Measurements from ENCODE around the gene ARID1A.

The ARID1A gene

GRCh38 chr1:26701266-26701994 lies 5.6 kb downstream of the ARID1A start:
- Histone ChIP-seq H3K9ac (ENCODE audit: low read depth, low read length, poor library complexity) (no peak overlapping the region), H2BK12ac (ENCODE audit: low read length) (no peak overlapping the region), H3K23ac (ENCODE audit: low read depth, low read length, poor library complexity) (no peak overlapping the region), H3K4ac (ENCODE audit: low read length) (no peak overlapping the region), H2AFZ (ENCODE audit: low read length) (no peak overlapping the region), H3K4me2 (ENCODE audit: insufficient read depth, low read length, poor library complexity, severe bottlenecking) (no peak overlapping the region), H4K8ac (ENCODE audit: low read depth, low read length) (no peak overlapping the region), H4K91ac (ENCODE audit: low read depth, low read length, poor library complexity) (no peak overlapping the region), H3K36me3 (replicated peaks in 1 of 2; ENCODE audit: control insufficient read depth in 2 of 2, insufficient read depth in 2 of 2, low read length in 2 of 2) (peaks cover 2 to 68% of the 10 kb centered on the region in 2 donors), H3K27ac (replicated peaks; ENCODE audit: low read length) (no peak overlapping the region), H2BK120ac (ENCODE audit: low read depth, low read length) (no peak overlapping the region), H3K4me1 (ENCODE audit: control insufficient read depth in 2 of 2, insufficient read depth in 1 of 2, low read depth in 1 of 2, low read length in 2 of 2) (peaks cover 19 to 33% of the 10 kb centered on the region in 2 donors), H2AK5ac (ENCODE audit: low read depth, low read length) (no peak overlapping the region), H3K4me3 (ENCODE audit: low read length in 2 of 2) (no peak overlapping the region), H3K9me3 (replicated peaks in 1 of 2; ENCODE audit: control insufficient read depth in 2 of 2, insufficient read depth in 1 of 2, low read depth in 1 of 2, low read length in 2 of 2) (no peaks in the 10 kb centered on the region), H2BK15ac (ENCODE audit: low read length) (no peak overlapping the region), H2BK5ac (ENCODE audit: low read length) (no peak overlapping the region), H3K27me3 (ENCODE audit: control insufficient read depth in 3 of 3, insufficient read depth in 3 of 3, low read depth in 1 of 3, low read length in 3 of 3) (no peaks in the 10 kb centered on the region), H3K14ac (ENCODE audit: low read length) (no peak overlapping the region), H3K18ac (ENCODE audit: low read length) (no peak overlapping the region), H3K79me1 (ENCODE audit: low read depth, low read length) (no peaks in the 10 kb centered on the region)
- no CpG with 5 or more reads among the region's 5 CpGs for WGBS, 2 donors (ENCODE audit: extremely low coverage in 2 of 2, insufficient read length in 2 of 2, insufficient replicate concordance in 1 of 2)
- DNase-seq (ENCODE audit: low spot score) = no peak

- no peak overlapping the region for H3K18ac ChIP-seq (ENCODE audit: low read length)
- peaks cover 19 to 33% of the 10 kb centered on the region in 2 donors for H3K4me1 ChIP-seq (ENCODE audit: control insufficient read depth in 2 of 2, insufficient read depth in 1 of 2, low read depth in 1 of 2, low read length in 2 of 2)
- no peak overlapping the region for H3K4me3 ChIP-seq (ENCODE audit: low read length in 2 of 2)
- DNase-seq (ENCODE audit: low spot score) = no peak
- no peak overlapping the region for H2BK15ac ChIP-seq (ENCODE audit: low read length)
- H3K4me2 ChIP-seq (ENCODE audit: insufficient read depth, low read length, poor library complexity, severe bottlenecking) = no peak overlapping the region
- H3K36me3 ChIP-seq (replicated peaks in 1 of 2; ENCODE audit: control insufficient read depth in 2 of 2, insufficient read depth in 2 of 2, low read length in 2 of 2) = peaks cover 2 to 73% of the 10 kb centered on the region in 2 donors
- no peak overlapping the region for H4K91ac ChIP-seq (ENCODE audit: low read depth, low read length, poor library complexity)
- no peak overlapping the region for H2AK5ac ChIP-seq (ENCODE audit: low read depth, low read length)
- H3K9ac ChIP-seq (ENCODE audit: low read depth, low read length, poor library complexity) = no peak overlapping the region
- H3K27me3 ChIP-seq (ENCODE audit: control insufficient read depth in 3 of 3, insufficient read depth in 3 of 3, low read depth in 1 of 3, low read length in 3 of 3) = no peaks in the 10 kb centered on the region
- H2BK120ac ChIP-seq (ENCODE audit: low read depth, low read length) = no peak overlapping the region
- H3K79me1 ChIP-seq (ENCODE audit: low read depth, low read length) = no peaks in the 10 kb centered on the region
- WGBS, 2 donors (ENCODE audit: extremely low coverage in 2 of 2, insufficient read length in 2 of 2, insufficient replicate concordance in 1 of 2) = no CpG with 5 or more reads among the region's 4 CpGs
- H2BK12ac ChIP-seq (ENCODE audit: low read length) = no peak overlapping the region
- no peak overlapping the region for H3K4ac ChIP-seq (ENCODE audit: low read length)
- no peak overlapping the region for H2AFZ ChIP-seq (ENCODE audit: low read length)
- H4K8ac ChIP-seq (ENCODE audit: low read depth, low read length) = no peak overlapping the region
- no peak overlapping the region for H2BK5ac ChIP-seq (ENCODE audit: low read length)
- no peak overlapping the region for H3K14ac ChIP-seq (ENCODE audit: low read length)
- H3K23ac ChIP-seq (ENCODE audit: low read depth, low read length, poor library complexity) = no peak overlapping the region
- no peak overlapping the region for H3K27ac ChIP-seq (replicated peaks; ENCODE audit: low read length)
- H3K9me3 ChIP-seq (replicated peaks in 1 of 2; ENCODE audit: control insufficient read depth in 2 of 2, insufficient read depth in 1 of 2, low read depth in 1 of 2, low read length in 2 of 2) = no peaks in the 10 kb centered on the region
These were observed 6.3 kb downstream of the ARID1A start for GRCh38 chr1:26701995-26702679.

GRCh38 chr1:26702680-26703038 lies 6.8 kb downstream of the ARID1A start:
- Histone ChIP-seq H4K8ac (ENCODE audit: low read depth, low read length) (no peak overlapping the region), H2AFZ (ENCODE audit: low read length) (no peak overlapping the region), H3K9me3 (replicated peaks in 1 of 2; ENCODE audit: control insufficient read depth in 2 of 2, insufficient read depth in 1 of 2, low read depth in 1 of 2, low read length in 2 of 2) (no peaks in the 10 kb centered on the region), H2BK15ac (ENCODE audit: low read length) (no peak overlapping the region), H2BK5ac (ENCODE audit: low read length) (no peak overlapping the region), H3K36me3 (replicated peaks in 1 of 2; ENCODE audit: control insufficient read depth in 2 of 2, insufficient read depth in 2 of 2, low read length in 2 of 2) (peaks cover 2 to 78% of the 10 kb centered on the region in 2 donors), H2BK12ac (ENCODE audit: low read length) (no peak overlapping the region), H2BK120ac (ENCODE audit: low read depth, low read length) (no peak overlapping the region), H3K79me1 (ENCODE audit: low read depth, low read length) (no peaks in the 10 kb centered on the region), H4K91ac (ENCODE audit: low read depth, low read length, poor library complexity) (no peak overlapping the region), H3K9ac (ENCODE audit: low read depth, low read length, poor library complexity) (no peak overlapping the region), H3K4me2 (ENCODE audit: insufficient read depth, low read length, poor library complexity, severe bottlenecking) (no peak overlapping the region), H3K4me3 (ENCODE audit: low read length in 2 of 2) (no peak overlapping the region), H3K23ac (ENCODE audit: low read depth, low read length, poor library complexity) (no peak overlapping the region), H3K27me3 (ENCODE audit: control insufficient read depth in 3 of 3, insufficient read depth in 3 of 3, low read depth in 1 of 3, low read length in 3 of 3) (no peaks in the 10 kb centered on the region), H2AK5ac (ENCODE audit: low read depth, low read length) (no peak overlapping the region), H3K18ac (ENCODE audit: low read length) (no peak overlapping the region), H3K4ac (ENCODE audit: low read length) (no peak overlapping the region), H3K14ac (ENCODE audit: low read length) (no peak overlapping the region), H3K27ac (replicated peaks; ENCODE audit: low read length) (no peak overlapping the region), H3K4me1 (ENCODE audit: control insufficient read depth in 2 of 2, insufficient read depth in 1 of 2, low read depth in 1 of 2, low read length in 2 of 2) (peaks cover 19 to 33% of the 10 kb centered on the region in 2 donors)
- WGBS, 2 donors (ENCODE audit: extremely low coverage in 2 of 2, insufficient read length in 2 of 2, insufficient replicate concordance in 1 of 2) = no CpG with 5 or more reads among the region's 1 CpG
- DNase-seq (ENCODE audit: low spot score) = no peak

- Histone ChIP-seq H3K4me3 (ENCODE audit: low read length in 2 of 2) (no peak overlapping the region), H3K4me2 (ENCODE audit: insufficient read depth, low read length, poor library complexity, severe bottlenecking) (no peak overlapping the region), H3K79me1 (ENCODE audit: low read depth, low read length) (no peaks in the 10 kb centered on the region), H3K9me3 (replicated peaks in 1 of 2; ENCODE audit: control insufficient read depth in 2 of 2, insufficient read depth in 1 of 2, low read depth in 1 of 2, low read length in 2 of 2) (no peaks in the 10 kb centered on the region), H4K91ac (ENCODE audit: low read depth, low read length, poor library complexity) (no peak overlapping the region), H2BK15ac (ENCODE audit: low read length) (no peak overlapping the region), H3K14ac (ENCODE audit: low read length) (no peak overlapping the region), H3K9ac (ENCODE audit: low read depth, low read length, poor library complexity) (no peak overlapping the region), H3K27ac (replicated peaks; ENCODE audit: low read length) (no peak overlapping the region), H3K4ac (ENCODE audit: low read length) (no peak overlapping the region), H3K4me1 (ENCODE audit: control insufficient read depth in 2 of 2, insufficient read depth in 1 of 2, low read depth in 1 of 2, low read length in 2 of 2) (peaks cover 19 to 33% of the 10 kb centered on the region in 2 donors), H2BK120ac (ENCODE audit: low read depth, low read length) (no peak overlapping the region), H3K18ac (ENCODE audit: low read length) (no peak overlapping the region), H2AFZ (ENCODE audit: low read length) (no peak overlapping the region), H3K36me3 (replicated peaks in 1 of 2; ENCODE audit: control insufficient read depth in 2 of 2, insufficient read depth in 2 of 2, low read length in 2 of 2) (peaks cover 5 to 79% of the 10 kb centered on the region in 2 donors), H3K27me3 (ENCODE audit: control insufficient read depth in 3 of 3, insufficient read depth in 3 of 3, low read depth in 1 of 3, low read length in 3 of 3) (no peaks in the 10 kb centered on the region), H2AK5ac (ENCODE audit: low read depth, low read length) (no peak overlapping the region), H3K23ac (ENCODE audit: low read depth, low read length, poor library complexity) (no peak overlapping the region), H4K8ac (ENCODE audit: low read depth, low read length) (no peak overlapping the region), H2BK12ac (ENCODE audit: low read length) (no peak overlapping the region), H2BK5ac (ENCODE audit: low read length) (no peak overlapping the region)
- no peak for DNase-seq (ENCODE audit: low spot score)
These were observed 7.7 kb downstream of the ARID1A start for GRCh38 chr1:26703478-26703877.
